HepG2 (cell line): ENCODE results near the gene POLDIP3. TPM values are rescaled to one million over a fixed set of nuclear protein-coding genes. Genes with fewer than 3 reads are reported as not detected.

Source experiments
- ADNP ChIP-seq: sonication (generic); formaldehyde crosslinking; IDR thresholded peaks from 2 replicates; pipeline ENCODE4 v1.4.0; 2020; ENCODE audit warnings: missing genetic modification reagents
- CAMTA2 ChIP-seq: sonication (generic); formaldehyde crosslinking; IDR thresholded peaks from 2 replicates; pipeline ENCODE4 v1.4.0; 2020; ENCODE audit warnings: mild to moderate bottlenecking, missing genetic modification reagents, borderline replicate concordance
- DR1 ChIP-seq: sonication (generic); formaldehyde crosslinking; IDR thresholded peaks from 2 replicates; pipeline ENCODE4 v1.8.0; 2021; ENCODE audit warnings: mild to moderate bottlenecking, missing genetic modification reagents, inconsistent platforms
- ELF3 ChIP-seq: IDR thresholded peaks from 2 replicates; pipeline ENCODE4 v1.6.1; 2016; ENCODE audit warnings: missing genetic modification reagents, missing compliant biosample characterization
- EZH2 ChIP-seq: conservative IDR thresholded peaks from 2 replicates; pipeline ENCODE4 v1.6.1; 2012; ENCODE audit warnings: mild to moderate bottlenecking, low read depth, low read length, moderate library complexity
- FOXP1 ChIP-seq, 2 experiments: fragments of 450-650 bp in 1 of 2; IDR thresholded peaks; 2 replicates each; pipeline ENCODE4 v1.6.1; 2017 to 2018; ENCODE audit warnings: antibody characterized with exemption in 1 of 2
- KLF9 ChIP-seq: IDR thresholded peaks from 2 replicates; pipeline ENCODE4 v1.6.1; 2016; ENCODE audit warnings: low read depth
- NFATC3 ChIP-seq: sonication (generic); formaldehyde crosslinking; IDR thresholded peaks from 2 replicates; pipeline ENCODE4 v1.5.1; 2020; ENCODE audit warnings: mild to moderate bottlenecking, missing genetic modification reagents
- PPARG ChIP-seq: conservative IDR thresholded peaks from 2 replicates; pipeline ENCODE4 v1.6.1; 2016; ENCODE audit warnings: missing biosample characterization, missing genetic modification reagents
- PRMT3 ChIP-seq: sonication (generic); formaldehyde crosslinking; IDR thresholded peaks from 2 replicates; pipeline ENCODE4 v1.8.1; 2022; ENCODE audit warnings: low read depth, mild to moderate bottlenecking, moderate library complexity, missing genetic modification reagents, borderline replicate concordance
- REPIN1 ChIP-seq: sonication (generic); formaldehyde crosslinking; IDR thresholded peaks from 2 replicates; pipeline ENCODE4 v1.8.0; 2022; ENCODE audit warnings: missing genetic modification reagents, low read depth, mild to moderate bottlenecking, borderline replicate concordance
- TAF1 ChIP-seq: sonication (generic); formaldehyde crosslinking; IDR thresholded peaks from 2 replicates; pipeline ENCODE4 v1.4.0; 2020; ENCODE audit warnings: missing genetic modification reagents
- TBL1XR1 ChIP-seq: fragments of 150-350 bp; IDR thresholded peaks from 2 replicates; pipeline ENCODE4 v1.6.1; 2014; ENCODE audit warnings: borderline replicate concordance, low read length; ENCODE audit not compliant: partially characterized antibody
- ZFX ChIP-seq: sonication (generic); formaldehyde crosslinking; IDR thresholded peaks from 2 replicates; pipeline ENCODE4 v1.4.0; 2020; ENCODE audit warnings: mild to moderate bottlenecking, low read depth, missing genetic modification reagents, moderate library complexity
- ZNF251 ChIP-seq: sonication (generic); formaldehyde crosslinking; IDR thresholded peaks from 2 replicates; pipeline ENCODE4 v1.9.0; 2021; ENCODE audit warnings: mild to moderate bottlenecking, missing genetic modification reagents
- ZNF318 ChIP-seq: sonication (generic); formaldehyde crosslinking; IDR thresholded peaks from 2 replicates; pipeline ENCODE4 v1.4.0; 2020; ENCODE audit warnings: mild to moderate bottlenecking, missing genetic modification reagents
- ZNF512 ChIP-seq: sonication (generic); formaldehyde crosslinking; IDR thresholded peaks from 2 replicates; pipeline ENCODE4 v1.4.0; 2020; ENCODE audit warnings: mild to moderate bottlenecking, missing genetic modification reagents
- ZNF558 ChIP-seq: sonication (generic); formaldehyde crosslinking; IDR thresholded peaks from 2 replicates; pipeline ENCODE4 v1.9.0; 2022; ENCODE audit warnings: mild to moderate bottlenecking, missing genetic modification reagents, borderline replicate concordance
- ZNF607 ChIP-seq: sonication (generic); formaldehyde crosslinking; IDR thresholded peaks from 2 replicates; pipeline ENCODE4 v1.5.1; 2020; ENCODE audit warnings: missing genetic modification reagents, mild to moderate bottlenecking, borderline replicate concordance
- ZNF7 ChIP-seq: IDR thresholded peaks from 2 replicates; pipeline ENCODE4 v1.6.1; 2016; ENCODE audit warnings: missing biosample characterization, missing genetic modification reagents
- ZNF850 ChIP-seq: sonication (generic); formaldehyde crosslinking; conservative IDR thresholded peaks from 2 replicates; pipeline ENCODE4 v1.9.0; 2021; ENCODE audit warnings: mild to moderate bottlenecking, missing genetic modification reagents
- polyA plus RNA-seq, 8 experiments: library from polyadenylated mRNA; depleted of rRNA in 3 of 8; stranded (reverse) in 7 of 8; unstranded in 1 of 8; fragments of >200 nt; fragmentation: Illumina TruSeq in 4 of 8; extraction: Trizol in 4 of 8; gene quantifications; 2 replicates each; pipeline versions ENCODE4 v1.2.1 to v1.2.3, GENCODE V29; 2011 to 2016; ENCODE audit warnings: low read depth in 4 of 8, missing spikeins in 1 of 8, mixed read lengths in 1 of 8; ENCODE audit not compliant: insufficient read depth in 1 of 8
- total RNA-seq, 5 experiments: library from RNA; depleted of rRNA; stranded (reverse); fragments of >200 nt; fragmentation: Illumina TruSeq; extraction: Trizol; gene quantifications; 2 replicates each; pipeline ENCODE4 v1.2.3, GENCODE V29; 2016; ENCODE audit warnings: low read depth in 1 of 5

POLDIP3 gene
- total and polyA plus RNA-seq, 2 of the 13 experiments (the other 11 are each of a cell fraction or from before 2014, with no cell fraction given), result 45.8 to 47.4 TPM

GRCh38 chr22:42615092-42615859 is 593 bp upstream of the POLDIP3 start (continued):
- TF ChIP-seq ZNF607 (CRISPR knock-in tag) (peak; percentile 46), ZNF850 (CRISPR knock-in tag) (no peak), PRMT3 (peak; percentile 97), ZNF512 (CRISPR knock-in tag) (no peak), KLF9 (CRISPR knock-in tag) (peak; percentile 97), DR1 (CRISPR knock-in tag) (peak; percentile 96), ZNF558 (CRISPR knock-in tag) (peak; percentile 95), ADNP (no peak), TAF1 (CRISPR knock-in tag) (0 out of 2 replicates have a peak, but pooled peaks have one; percentile 7), NFATC3 (CRISPR knock-in tag) (no peak), PPARG (peak; percentile 76), TBL1XR1 (peak; percentile 81), FOXP1 (IDR thresholded peaks at IDR 0.05) (peak; percentile 33; the same call in 1 of the 2 replicates), FOXP1 (CRISPR knock-in tag; IDR thresholded peaks at IDR 0.05) (peak; percentile 65), ZNF318 (CRISPR knock-in tag) (peak; percentile 87; the same call in 1 of the 2 replicates), ZNF251 (CRISPR knock-in tag) (no peak), REPIN1 (CRISPR knock-in tag) (peak; percentile 99), EZH2 (no peak), ZFX (CRISPR knock-in tag) (peak; percentile 33), CAMTA2 (peak; percentile 19; the same call in 1 of the 2 replicates), ZNF7 (CRISPR knock-in tag) (peak; percentile 40; the same call in 1 of the 2 replicates), ELF3 (CRISPR knock-in tag) (peak; percentile 80)
